Epithelial cell of umbilical artery (primary cell): Measurements from ENCODE around the gene AKR1C1. TPM values are rescaled to one million over a fixed set of nuclear protein-coding genes. Genes with fewer than 3 reads are reported as not detected.

Source experiments
- total RNA-seq: library from RNA; depleted of rRNA; stranded (reverse); fragments of >200 nt; gene quantifications from 2 replicates; pipeline ENCODE4 v1.2.3, GENCODE V29; 2014

The AKR1C1 gene
- total RNA-seq: 1.6 and 3.2 TPM in 2 replicates

GRCh38 chr10:4962876-4963814 lies at the start of gene AKR1C1:
AKR1C1 (plus strand) TSS chr10:4963415; CDS start chr10:4963445, 30 bp downstream.

GRCh38 chr10:5003127-5004029 lies 40.2 kb downstream of the AKR1C1 start, which contains the start of gene AKR1C2:
AKR1C2 (minus strand) TSS chr10:5003857; CDS start chr10:5003835, 22 bp downstream.

Other genes starting within 250 kb of the AKR1C1 start
- 18.8 and 26.1 TPM in 2 replicates for gene AKR1E2, start 137.2 kb upstream of the AKR1C1 start, total RNA-seq
- 0.32 and 0.61 TPM in 2 replicates for gene AKR1C2, start 40.4 kb downstream of the AKR1C1 start, total RNA-seq
- gene AKR1C3, start 131.0 kb downstream of the AKR1C1 start, total RNA-seq: 27.1 and 47.7 TPM in 2 replicates
- under 0.01 TPM in 1 of 2 replicates, not detected in the other for gene AKR1C8, start 221.7 kb downstream of the AKR1C1 start, total RNA-seq
- not detected in 2 replicates for gene AKR1C4, start 233.4 kb downstream of the AKR1C1 start, total RNA-seq